Measurements from ENCODE around the gene SLC18A3.

The SLC18A3 gene

GRCh38 chr10:49605216-49605938 lies 4.7 kb upstream of the SLC18A3 start:
- TF ChIP-seq CTCF (IDR thresholded peaks at IDR 0.05; ENCODE audit: low read length, missing control alignments): no peak
- H3K4me3 ChIP-seq (replicated peaks; ENCODE audit: low read depth, low read length): no peak overlapping the region
- no peak for DNase-seq (ENCODE audit: low read depth)

GRCh38 chr10:49605939-49606509 lies 4.1 kb upstream of the SLC18A3 start:
- no peak overlapping the region for H3K4me3 ChIP-seq (replicated peaks; ENCODE audit: low read depth, low read length)
- no peak for TF ChIP-seq CTCF (IDR thresholded peaks at IDR 0.05; ENCODE audit: low read length, missing control alignments)
- DNase-seq (ENCODE audit: low read depth): no peak

DNA sequence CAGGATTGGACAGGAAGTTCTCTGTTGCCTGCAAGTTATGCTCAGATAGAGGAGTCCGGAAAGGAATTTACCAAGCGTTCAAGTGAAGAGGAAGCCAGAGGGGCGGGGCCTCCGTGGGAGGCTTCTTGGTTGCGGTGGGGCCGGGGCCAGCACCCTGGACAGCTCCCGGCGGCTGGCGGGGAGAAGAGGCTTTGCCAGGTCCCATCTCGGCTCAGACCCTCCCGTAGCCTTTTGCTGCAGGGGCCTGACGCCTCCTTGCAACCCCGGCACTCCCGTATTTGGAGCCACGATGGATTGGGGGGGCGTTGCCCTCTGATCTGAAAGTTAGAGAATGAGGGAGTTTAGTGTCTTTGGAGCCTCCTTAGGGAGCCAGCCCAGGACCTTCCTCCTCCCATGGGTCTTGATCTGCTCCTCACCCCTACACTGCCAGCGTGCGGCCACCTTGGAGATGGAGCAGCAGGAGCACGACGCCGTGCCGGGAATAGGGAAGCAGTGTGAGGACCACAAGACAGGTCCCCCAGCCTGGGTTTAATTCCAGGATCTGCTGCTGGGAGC lies 3.1 kb upstream of the SLC18A3 start:
- no peak for TF ChIP-seq CTCF (IDR thresholded peaks at IDR 0.05; ENCODE audit: low read length, missing control alignments)
- DNase-seq (ENCODE audit: low read depth): peak; percentile 89

GRCh38 chr10:49608166-49609005 lies 1.7 kb upstream of the SLC18A3 start:
- no peak overlapping the region for H3K4me3 ChIP-seq (replicated peaks; ENCODE audit: low read depth, low read length)
- no peak for TF ChIP-seq CTCF (IDR thresholded peaks at IDR 0.05; ENCODE audit: low read length, missing control alignments)
- no peak for DNase-seq (ENCODE audit: low read depth)

More for the DNA sequence above, 3.1 kb upstream of the SLC18A3 start:
- H3K4me3 ChIP-seq (replicated peaks; ENCODE audit: low read depth, low read length): no peak overlapping the region

DNA sequence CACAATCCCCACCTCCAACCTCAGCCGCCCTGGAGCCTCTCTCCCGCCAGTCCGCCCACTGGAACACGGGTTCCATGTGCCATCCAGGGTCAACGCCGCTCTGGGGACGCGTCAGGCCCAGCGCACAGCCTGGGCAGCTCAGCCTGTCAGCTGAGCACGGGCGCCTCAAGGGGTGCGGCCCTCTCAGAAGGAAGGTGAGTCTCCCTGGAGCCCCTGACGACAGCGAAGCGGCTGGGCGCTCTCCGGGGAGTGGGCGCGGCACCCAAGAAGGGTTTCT lies 1.2 kb upstream of the SLC18A3 start:
- TF ChIP-seq CTCF (IDR thresholded peaks at IDR 0.05; ENCODE audit: low read length, missing control alignments): no peak
- H3K4me3 ChIP-seq (replicated peaks; ENCODE audit: low read depth, low read length): no peak overlapping the region
- no peak for DNase-seq (ENCODE audit: low read depth)

DNA sequence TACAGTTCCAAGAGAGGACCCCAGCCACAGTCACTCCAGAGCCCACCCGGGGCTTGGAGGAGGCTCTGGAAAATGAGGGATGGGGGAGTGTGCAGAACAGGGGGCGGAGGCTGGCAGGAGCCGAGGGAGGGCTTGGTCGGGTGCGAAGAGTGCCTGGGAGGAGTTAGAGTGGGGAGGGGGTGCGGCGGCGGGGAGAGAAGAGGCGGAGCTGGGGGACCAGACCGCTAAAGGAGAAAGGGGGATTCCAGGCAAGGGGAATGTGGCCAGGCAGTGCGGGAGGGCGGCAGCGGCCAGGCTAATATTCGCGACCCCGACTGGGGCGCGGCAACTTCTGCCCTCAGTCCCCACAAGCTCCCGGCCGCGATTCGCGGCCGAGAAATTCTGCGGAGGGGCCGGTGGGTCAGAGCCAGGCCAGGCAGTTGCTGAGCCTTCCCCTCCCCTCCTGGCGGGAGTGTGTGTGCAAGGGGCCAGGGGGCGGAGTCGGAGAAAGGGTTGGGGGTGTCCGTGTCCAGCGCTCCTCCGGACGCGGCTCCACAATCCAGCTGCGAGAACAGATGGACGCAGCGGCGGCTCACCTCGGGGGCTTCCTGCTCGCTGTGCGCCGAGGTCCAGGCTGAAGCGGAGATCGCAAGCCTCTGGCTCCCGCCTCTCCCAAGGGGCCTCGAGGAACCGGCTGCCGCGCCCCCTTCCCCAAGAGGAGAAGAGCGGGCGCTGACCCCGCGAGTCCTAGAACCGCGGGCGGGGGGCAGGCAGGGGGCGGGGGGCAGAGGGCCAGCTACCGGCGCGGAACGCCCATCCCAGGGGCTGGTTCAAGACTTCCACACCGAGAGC lies 612 bp upstream of the SLC18A3 start:
- H3K4me3 ChIP-seq (replicated peaks; ENCODE audit: low read depth, low read length): no peak overlapping the region
- no peak for TF ChIP-seq CTCF (IDR thresholded peaks at IDR 0.05; ENCODE audit: low read length, missing control alignments)
- no peak for DNase-seq (ENCODE audit: low read depth)
